Smooth muscle cell (in vitro differentiated cells): ENCODE results near the gene SLC5A10. TPM values are rescaled to one million over a fixed set of nuclear protein-coding genes. Genes with fewer than 3 reads are reported as not detected.

Experiments used
- DNase-seq: peaks from one replicate; lab custom pipeline; 2025; ENCODE audit not compliant: unreplicated experiment; lab: John Stamatoyannopoulos, UW
- H2AFZ ChIP-seq: fragments of 200-600 bp; sonication (generic); 2 replicates; pipeline ENCODE4 v1.6.0; 2016; ENCODE audit warnings: antibody characterized with exemption, low read depth, mild to moderate bottlenecking
- H3F3A ChIP-seq: fragments of 200-600 bp; sonication (generic); 2 replicates; pipeline ENCODE4 v1.6.0; 2017; ENCODE audit warnings: antibody characterized with exemption, low read depth
- H3K27ac ChIP-seq: fragments of 200-600 bp; sonication (generic); 2 replicates; pipeline ENCODE4 v1.5.1; 2016; ENCODE audit warnings: low read depth, mild to moderate bottlenecking
- H3K27me3 ChIP-seq: fragments of 200-600 bp; sonication (generic); 2 replicates; pipeline ENCODE4 v1.6.1; 2016; ENCODE audit warnings: low read depth, mild to moderate bottlenecking
- H3K36me3 ChIP-seq: fragments of 200-600 bp; sonication (generic); 2 replicates; pipeline ENCODE4 v1.5.1; 2016; ENCODE audit warnings: low read depth
- H3K4me1 ChIP-seq: fragments of 200-600 bp; sonication (generic); 2 replicates; pipeline ENCODE4 v1.5.1; 2016; ENCODE audit warnings: low read depth
- H3K4me2 ChIP-seq: fragments of 200-600 bp; sonication (generic); 2 replicates; pipeline ENCODE4 v1.6.0; 2016; ENCODE audit warnings: mild to moderate bottlenecking
- H3K4me3 ChIP-seq: fragments of 200-600 bp; sonication (generic); 2 replicates; pipeline ENCODE4 v1.5.1; 2016; ENCODE audit warnings: mild to moderate bottlenecking
- H3K79me2 ChIP-seq: fragments of 200-600 bp; sonication (generic); 2 replicates; pipeline ENCODE4 v1.6.0; 2016; ENCODE audit warnings: low read depth, mild to moderate bottlenecking
- H3K9ac ChIP-seq: fragments of 200-600 bp; sonication (generic); 2 replicates; pipeline ENCODE4 v1.6.0; 2016; ENCODE audit warnings: low read depth
- H3K9me3 ChIP-seq: fragments of 200-600 bp; sonication (generic); replicated peaks from 2 replicates; pipeline ENCODE4 v1.5.1; 2016; ENCODE audit warnings: low read depth
- H4K20me1 ChIP-seq: fragments of 200-600 bp; sonication (generic); 2 replicates; pipeline ENCODE4 v1.6.0; 2016; ENCODE audit warnings: low read depth
- CTCF ChIP-seq: fragments of 200-600 bp; sonication (generic); IDR thresholded peaks from 2 replicates; pipeline ENCODE4 v1.5.1; 2017; ENCODE audit warnings: borderline replicate concordance, mild to moderate bottlenecking, antibody characterized with exemption; ENCODE audit not compliant: insufficient read depth, poor library complexity, severe bottlenecking
- WGBS: methylation state at CpG from one replicate; pipeline ENCODE4 v1.1.7; 2016; ENCODE audit warnings: low lambda C conversion rate; 5-methylcytosine and 5-hydroxymethylcytosine counted together
- polyA plus RNA-seq: library from polyadenylated mRNA; unstranded; fragments of >200 nt; fragmentation: Nextera tagmentation; extraction: Ambion mirVana; gene quantifications from 2 replicates; pipeline ENCODE4 v1.2.1, GENCODE V29; 2016
- total RNA-seq: library from RNA; depleted of rRNA; stranded (reverse); fragments of >200 nt; gene quantifications from 2 replicates; pipeline ENCODE4 v1.2.3, GENCODE V29; 2014

Gene SLC5A10
- total and polyA plus RNA-seq, 2 experiments from 2014 or later = not detected

DNA sequence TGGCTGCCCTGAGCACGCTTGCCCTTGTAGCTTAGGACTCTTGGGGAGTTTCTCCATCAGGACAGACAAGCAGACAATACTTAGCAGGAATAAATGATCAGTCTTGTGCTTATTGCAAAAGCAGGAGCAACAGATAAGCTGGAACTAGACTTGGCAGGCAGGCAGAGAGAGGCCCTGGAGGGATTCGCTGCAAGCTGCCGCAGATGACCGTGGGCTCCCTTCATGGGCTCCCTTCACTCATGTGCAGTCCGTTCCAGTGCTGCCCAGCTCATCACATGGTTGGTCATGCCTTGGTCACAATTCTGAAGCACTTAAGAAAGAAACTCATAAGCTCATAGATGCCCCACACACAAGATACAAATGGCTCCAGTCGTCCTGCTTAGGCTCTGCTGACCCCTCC is 2.4 kb upstream of the SLC5A10 start:
- no peaks in the 10 kb centered on the region for H3K79me2 ChIP-seq
- DNase-seq = no peak
- no peaks in the 10 kb centered on the region for H3K9me3 ChIP-seq
- H4K20me1 ChIP-seq = no peaks in the 10 kb centered on the region
- no peak overlapping the region for H2AFZ ChIP-seq
- no peak for TF ChIP-seq CTCF
- no peaks in the 10 kb centered on the region for H3F3A ChIP-seq
- peaks cover 4% of the 10 kb centered on the region for H3K4me1 ChIP-seq
- no peak overlapping the region for H3K4me3 ChIP-seq
- no peak overlapping the region for H3K27ac ChIP-seq
- WGBS = 74% methylated on average over 6 of the region's 6 CpGs
- H3K36me3 ChIP-seq = no peaks in the 10 kb centered on the region
- no peak overlapping the region for H3K9ac ChIP-seq
- no peak overlapping the region for H3K4me2 ChIP-seq
- H3K27me3 ChIP-seq = peaks cover 11% of the 10 kb centered on the region

DNA sequence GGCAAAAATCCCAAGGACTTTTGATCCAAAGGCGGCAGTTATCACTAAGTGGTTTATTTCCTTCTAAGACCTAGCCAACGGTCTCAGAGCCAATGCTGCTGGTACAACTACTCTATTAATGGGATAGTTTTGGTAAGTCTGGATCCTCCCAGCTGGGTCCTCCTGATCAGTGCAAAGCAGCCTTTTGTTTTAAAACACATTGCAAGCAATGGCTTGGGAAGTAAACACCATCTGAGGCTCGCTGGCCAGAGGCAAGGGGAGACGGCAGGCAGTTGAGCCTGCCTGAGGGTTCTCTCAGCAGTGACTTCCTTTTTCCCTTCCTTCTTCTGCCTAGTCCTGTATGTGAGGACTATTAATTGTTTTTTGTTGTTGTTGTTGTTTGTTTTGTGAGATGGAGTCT is 1.6 kb upstream of the SLC5A10 start:
- no peak overlapping the region for H3K27ac ChIP-seq
- H3K4me2 ChIP-seq = no peak overlapping the region
- no peaks in the 10 kb centered on the region for H3K79me2 ChIP-seq
- H2AFZ ChIP-seq = no peak overlapping the region
- H3K9ac ChIP-seq = no peak overlapping the region
- TF ChIP-seq CTCF = no peak
- peaks cover 4% of the 10 kb centered on the region for H3K4me1 ChIP-seq
- peaks cover 11% of the 10 kb centered on the region for H3K27me3 ChIP-seq
- no peaks in the 10 kb centered on the region for H3K9me3 ChIP-seq
- no peaks in the 10 kb centered on the region for H4K20me1 ChIP-seq
- WGBS = 86% methylated on average over 4 of the region's 4 CpGs
- no peak overlapping the region for H3K4me3 ChIP-seq
- no peaks in the 10 kb centered on the region for H3K36me3 ChIP-seq
- no peaks in the 10 kb centered on the region for H3F3A ChIP-seq
- no peak for DNase-seq

GRCh38 chr17:18950944-18951905 is 740 bp upstream of the SLC5A10 start:
- H3F3A ChIP-seq = no peaks in the 10 kb centered on the region
- H3K4me3 ChIP-seq = no peak overlapping the region
- H2AFZ ChIP-seq = no peak overlapping the region
- H3K27ac ChIP-seq = no peak overlapping the region
- H3K4me2 ChIP-seq = no peak overlapping the region
- no peaks in the 10 kb centered on the region for H3K36me3 ChIP-seq
- peaks cover 3% of the 10 kb centered on the region for H3K27me3 ChIP-seq
- no peaks in the 10 kb centered on the region for H3K9me3 ChIP-seq
- no peaks in the 10 kb centered on the region for H4K20me1 ChIP-seq
- TF ChIP-seq CTCF = no peak
- no peak overlapping the region for H3K9ac ChIP-seq
- H3K4me1 ChIP-seq = peaks cover 3% of the 10 kb centered on the region
- 67% methylated on average over 33 of the region's 34 CpGs for WGBS
- H3K79me2 ChIP-seq = no peaks in the 10 kb centered on the region
- DNase-seq = no peak

DNA sequence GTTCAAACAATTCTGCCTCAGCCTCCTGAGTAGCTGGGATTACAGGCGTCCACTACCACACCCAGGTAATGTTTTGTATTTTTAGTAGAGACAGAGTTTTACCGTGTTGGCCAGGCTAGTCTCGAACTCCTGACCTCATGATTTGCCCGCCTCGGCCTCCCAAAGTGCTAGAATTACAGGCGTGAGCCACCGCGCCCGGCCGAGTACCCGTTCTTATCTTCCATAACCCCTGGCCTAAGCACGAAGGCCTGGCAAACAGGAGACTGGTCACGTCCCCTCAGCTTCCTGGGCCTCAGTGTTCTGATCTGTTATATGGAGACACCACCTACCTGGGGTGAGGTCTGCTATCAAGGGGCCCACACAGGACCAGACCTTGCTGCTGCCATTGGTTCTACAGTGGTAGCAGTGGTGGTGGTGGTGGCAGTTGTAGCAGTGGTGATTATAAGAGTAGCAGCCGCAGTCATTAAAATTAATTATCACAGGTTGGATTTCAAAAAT is 1.3 kb downstream of the SLC5A10 start:
- Histone ChIP-seq H3K27me3 (no peaks in the 10 kb centered on the region), H3K4me3 (no peak overlapping the region), H2AFZ (no peak overlapping the region), H3K4me2 (no peak overlapping the region), H3K9me3 (no peaks in the 10 kb centered on the region), H3K27ac (no peak overlapping the region), H3K36me3 (no peaks in the 10 kb centered on the region), H3K4me1 (no peaks in the 10 kb centered on the region), H3K9ac (no peak overlapping the region), H3K79me2 (no peaks in the 10 kb centered on the region), H3F3A (no peaks in the 10 kb centered on the region), H4K20me1 (no peaks in the 10 kb centered on the region)
- no peak for TF ChIP-seq CTCF
- DNase-seq = no peak
- WGBS = 96% methylated on average over 14 of the region's 14 CpGs
